ENCODE measurements around the gene SYNPO.

SYNPO gene

DNA sequence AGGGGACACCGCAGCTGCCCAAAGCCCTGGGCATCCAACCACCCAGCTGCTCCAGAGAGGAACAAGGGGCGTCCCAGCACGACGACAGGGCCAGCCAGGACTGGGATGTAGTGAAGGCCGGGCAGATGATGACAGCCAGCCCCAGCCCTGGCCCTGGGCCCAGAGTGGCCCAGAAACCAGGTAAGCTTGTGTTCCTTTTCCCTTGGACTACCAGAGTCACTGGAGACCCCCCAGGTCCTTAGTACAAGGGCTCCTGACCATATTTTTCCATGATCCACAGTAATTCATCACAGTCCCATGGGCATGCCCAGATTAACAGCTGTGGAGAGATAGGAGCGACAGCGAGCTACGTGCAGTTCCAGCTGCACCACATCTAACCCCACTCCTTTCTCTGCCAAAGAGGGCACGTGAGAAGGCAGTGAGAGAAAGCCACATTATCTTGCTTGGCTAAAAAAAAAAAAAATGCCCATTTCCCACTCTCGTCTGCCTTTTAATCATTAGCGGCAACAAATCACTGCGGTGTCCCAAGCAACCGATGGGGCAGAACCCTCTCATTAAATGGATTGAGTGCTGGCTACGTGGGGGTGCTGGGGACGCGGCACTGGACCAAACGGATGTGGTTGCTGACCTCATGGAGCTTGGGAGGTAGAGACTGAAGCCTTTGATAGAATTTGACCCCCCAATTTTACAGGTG, 21.7 kb upstream of the SYNPO start:
- TF ChIP-seq, protein P1, sequence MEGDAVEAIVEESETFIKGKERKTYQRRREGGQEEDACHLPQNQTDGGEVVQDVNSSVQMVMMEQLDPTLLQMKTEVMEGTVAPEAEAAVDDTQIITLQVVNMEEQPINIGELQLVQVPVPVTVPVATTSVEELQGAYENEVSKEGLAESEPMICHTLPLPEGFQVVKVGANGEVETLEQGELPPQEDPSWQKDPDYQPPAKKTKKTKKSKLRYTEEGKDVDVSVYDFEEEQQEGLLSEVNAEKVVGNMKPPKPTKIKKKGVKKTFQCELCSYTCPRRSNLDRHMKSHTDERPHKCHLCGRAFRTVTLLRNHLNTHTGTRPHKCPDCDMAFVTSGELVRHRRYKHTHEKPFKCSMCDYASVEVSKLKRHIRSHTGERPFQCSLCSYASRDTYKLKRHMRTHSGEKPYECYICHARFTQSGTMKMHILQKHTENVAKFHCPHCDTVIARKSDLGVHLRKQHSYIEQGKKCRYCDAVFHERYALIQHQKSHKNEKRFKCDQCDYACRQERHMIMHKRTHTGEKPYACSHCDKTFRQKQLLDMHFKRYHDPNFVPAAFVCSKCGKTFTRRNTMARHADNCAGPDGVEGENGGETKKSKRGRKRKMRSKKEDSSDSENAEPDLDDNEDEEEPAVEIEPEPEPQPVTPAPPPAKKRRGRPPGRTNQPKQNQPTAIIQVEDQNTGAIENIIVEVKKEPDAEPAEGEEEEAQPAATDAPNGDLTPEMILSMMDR (IDR thresholded peaks at IDR 0.05; ENCODE audit: low read depth, low read length, missing control alignments): no peak
- in situ Hi-C loops (cut with HindIII; ENCODE audit: low pct_ligation_motif_present, low sequenced_read_pairs): no loop called here
- no peaks in the 10 kb centered on the region for H3K36me3 ChIP-seq (replicated peaks)
- no peak for DNase-seq
- no peak overlapping the region for H3K27ac ChIP-seq
- H3K4me3 ChIP-seq (ENCODE audit: low read depth, low read length): no peak overlapping the region
- no peaks in the 10 kb centered on the region for H3K27me3 ChIP-seq (replicated peaks)

DNA sequence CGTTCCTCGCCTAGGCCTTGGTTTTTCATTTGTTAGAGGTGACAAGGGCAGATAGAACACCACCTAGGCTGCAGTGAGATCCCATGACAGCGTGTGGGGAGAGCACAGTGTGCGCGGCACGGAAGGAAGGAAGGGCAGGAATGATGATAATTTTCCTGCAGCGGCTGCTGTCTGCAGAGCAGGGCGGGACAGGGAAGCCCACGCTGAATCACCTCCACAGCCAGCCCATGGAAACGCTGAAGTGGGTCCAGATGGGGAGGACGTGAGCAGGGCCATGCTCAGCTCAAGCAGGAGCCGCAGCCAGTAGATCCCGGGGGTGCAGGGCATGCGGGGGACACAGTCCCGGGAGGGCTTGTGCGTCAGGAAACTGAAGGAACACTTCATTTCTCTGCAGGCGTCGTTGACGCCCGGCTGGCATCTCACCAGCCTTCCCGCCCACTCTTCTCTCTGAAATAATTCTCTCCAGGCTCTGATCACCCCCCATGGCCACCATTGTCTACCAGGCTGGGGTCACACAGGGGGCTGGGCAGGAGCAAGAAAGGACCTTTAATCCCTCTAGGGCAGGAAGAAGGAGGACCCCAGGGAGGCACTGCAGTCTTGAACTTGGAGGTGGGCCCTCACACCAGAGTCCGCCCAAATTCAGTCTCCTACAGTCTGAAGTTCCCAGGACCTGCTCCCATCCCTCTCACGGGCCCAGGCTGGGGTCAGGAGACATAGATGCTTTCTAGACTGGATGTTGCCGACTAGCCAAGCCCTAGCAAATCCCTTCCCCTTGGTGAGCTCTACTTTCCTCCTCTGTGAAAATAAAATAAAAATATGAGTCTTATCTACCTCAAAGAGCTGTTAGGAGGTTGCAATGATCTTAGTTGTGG, 20.9 kb upstream of the SYNPO start:
- Histone ChIP-seq H3K36me3 (replicated peaks) (no peaks in the 10 kb centered on the region), H3K27ac (no peak overlapping the region), H3K27me3 (replicated peaks) (no peaks in the 10 kb centered on the region), H3K4me3 (ENCODE audit: low read depth, low read length) (no peak overlapping the region)
- DNase-seq: no peak
- in situ Hi-C loops (cut with HindIII; ENCODE audit: low pct_ligation_motif_present, low sequenced_read_pairs): no loop called here
- TF ChIP-seq, protein P1 (IDR thresholded peaks at IDR 0.05; ENCODE audit: low read depth, low read length, missing control alignments): no peak

DNA sequence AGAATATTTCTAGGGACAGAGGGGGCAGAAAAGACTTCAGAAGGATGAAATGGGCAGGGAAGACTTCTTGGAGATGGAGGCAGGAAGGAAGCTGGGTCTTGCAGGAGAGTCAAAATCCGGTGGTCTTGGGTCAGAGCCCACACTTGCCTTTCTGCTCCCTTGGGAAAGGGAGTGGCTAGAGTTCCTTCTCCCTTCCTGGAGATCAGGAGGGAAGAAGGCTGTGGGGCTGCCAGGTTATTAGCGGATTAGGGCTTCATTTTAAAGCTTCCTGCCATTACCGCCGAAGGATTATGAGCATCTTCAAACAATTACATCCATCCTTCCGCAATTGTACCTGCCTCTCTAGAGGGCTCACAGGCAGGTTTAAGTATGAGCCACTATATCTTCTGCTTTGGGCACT, 19.2 kb upstream of the SYNPO start:
- H3K27ac ChIP-seq: no peak overlapping the region
- H3K4me3 ChIP-seq (ENCODE audit: low read depth, low read length): no peak overlapping the region
- TF ChIP-seq, protein P1 (IDR thresholded peaks at IDR 0.05; ENCODE audit: low read depth, low read length, missing control alignments): no peak
- no peaks in the 10 kb centered on the region for H3K36me3 ChIP-seq (replicated peaks)
- DNase-seq: no peak
- H3K27me3 ChIP-seq (replicated peaks): no peaks in the 10 kb centered on the region
- in situ Hi-C loops (cut with HindIII; ENCODE audit: low pct_ligation_motif_present, low sequenced_read_pairs): no loop called here

DNA sequence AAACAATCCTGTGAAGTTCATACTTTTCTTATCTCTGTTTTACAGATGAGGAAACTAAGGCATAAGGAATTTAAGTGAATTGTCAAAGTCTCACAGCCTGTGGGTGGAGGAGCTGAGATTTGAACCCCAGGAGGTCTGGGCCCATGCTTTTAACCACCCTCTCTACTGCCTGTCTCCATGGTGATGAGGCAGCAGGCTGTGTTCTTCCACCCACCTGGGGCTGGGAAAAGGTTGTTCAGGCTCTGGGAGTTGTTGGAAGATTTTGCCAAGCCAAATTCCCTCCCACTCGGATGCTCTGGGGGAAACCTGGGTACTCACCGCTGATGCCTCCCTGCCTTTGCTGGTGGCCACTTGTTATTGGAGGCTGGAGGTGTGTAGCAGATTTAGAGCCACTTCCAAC, 18.3 kb upstream of the SYNPO start:
- TF ChIP-seq, protein P1 (IDR thresholded peaks at IDR 0.05; ENCODE audit: low read depth, low read length, missing control alignments): no peak
- in situ Hi-C loops (cut with HindIII; ENCODE audit: low pct_ligation_motif_present, low sequenced_read_pairs): no loop called here
- no peak overlapping the region for H3K4me3 ChIP-seq (ENCODE audit: low read depth, low read length)
- DNase-seq: peak; percentile 55
- no peak overlapping the region for H3K27ac ChIP-seq
- no peaks in the 10 kb centered on the region for H3K36me3 ChIP-seq (replicated peaks)
- no peaks in the 10 kb centered on the region for H3K27me3 ChIP-seq (replicated peaks)

DNA sequence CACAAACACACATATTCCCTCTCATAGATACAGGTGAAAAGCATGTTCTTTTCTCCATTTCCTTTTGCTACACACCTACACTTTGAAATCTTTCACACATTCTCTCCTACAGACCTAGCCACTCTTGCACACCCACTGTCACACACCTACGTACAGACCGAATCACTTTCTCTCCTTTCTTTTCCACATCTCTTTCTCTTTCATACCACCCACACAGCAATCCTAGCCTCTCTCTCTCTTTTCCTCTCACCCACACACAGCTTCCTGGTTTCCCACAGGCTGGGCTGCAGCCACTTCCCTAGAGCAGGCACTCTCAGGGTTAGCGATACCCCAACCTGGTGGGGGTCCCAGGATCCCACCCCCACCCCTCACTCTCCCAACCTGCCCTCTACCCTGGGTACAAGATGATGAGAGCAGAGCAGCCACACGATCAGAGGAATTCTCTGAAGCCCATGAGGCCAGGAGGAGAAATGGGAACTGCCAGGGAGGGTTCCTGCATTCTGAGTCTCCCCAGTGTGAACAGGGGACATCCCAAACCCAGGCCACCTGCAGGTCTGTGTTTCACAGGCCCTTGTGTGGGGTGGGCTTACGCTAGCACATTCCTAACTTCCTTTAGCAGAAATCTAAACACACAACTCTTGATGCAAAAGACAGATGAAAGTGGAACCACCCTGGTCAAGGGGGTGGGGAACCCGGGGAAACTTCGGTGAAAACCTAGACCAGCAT, 17.1 kb upstream of the SYNPO start:
- TF ChIP-seq, protein P1 (IDR thresholded peaks at IDR 0.05; ENCODE audit: low read depth, low read length, missing control alignments): no peak
- H3K27ac ChIP-seq: no peak overlapping the region
- no peak overlapping the region for H3K4me3 ChIP-seq (ENCODE audit: low read depth, low read length)
- in situ Hi-C loops (cut with HindIII; ENCODE audit: low pct_ligation_motif_present, low sequenced_read_pairs): no loop called here
- no peak for DNase-seq
- H3K36me3 ChIP-seq (replicated peaks): no peaks in the 10 kb centered on the region
- no peaks in the 10 kb centered on the region for H3K27me3 ChIP-seq (replicated peaks)
